ENCODE measurements around the gene SUCLG2. TPM values are rescaled to one million over a fixed set of nuclear protein-coding genes. Genes with fewer than 3 reads are reported as not detected.

The SUCLG2 gene
- polyA plus RNA-seq (ENCODE audit: insufficient read length in 3 of 3), result 100 to 1,000 TPM in 1 of 3 donors, 10 to 100 TPM in 2; 73.4 to 101 (median 79.6) TPM

- DNase-seq (ENCODE audit: low read depth in 3 of 3, low spot score in 2 of 3), result peak; percentile 66 to 68 (median 67)
Observed at GRCh38 chr3:67654099-67654843, at the start of gene SUCLG2. TSS of gene SUCLG2 (minus strand) at chr3:67654612. CDS start at chr3:67654586, 26 bp downstream.

- no peak for DNase-seq (ENCODE audit: low read depth in 3 of 3, low spot score in 2 of 3)
Observed at GRCh38 chr3:67700596-67700995, 46.2 kb upstream of the SUCLG2 start.

DNA sequence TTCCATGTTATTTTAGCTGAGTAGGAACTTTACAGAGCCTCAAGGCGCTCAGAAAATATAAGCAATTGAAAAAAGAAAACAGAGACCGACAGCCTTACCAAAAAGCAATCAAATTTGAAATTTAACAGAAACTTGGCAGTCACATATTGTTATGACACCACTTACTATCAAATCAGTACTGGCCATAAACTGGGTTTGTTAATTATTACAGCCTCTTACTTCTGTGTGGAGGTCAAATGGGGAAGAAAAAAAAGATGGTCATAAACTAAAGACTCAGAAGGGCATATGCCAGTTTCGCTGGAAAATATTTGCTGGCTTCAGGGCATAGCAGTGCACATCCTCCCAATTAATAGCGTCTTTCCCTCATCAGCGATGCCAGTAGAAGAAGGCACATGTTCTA, 45.5 kb upstream of the SUCLG2 start:
- no peak for DNase-seq (ENCODE audit: low read depth in 3 of 3, low spot score in 2 of 3)

DNA sequence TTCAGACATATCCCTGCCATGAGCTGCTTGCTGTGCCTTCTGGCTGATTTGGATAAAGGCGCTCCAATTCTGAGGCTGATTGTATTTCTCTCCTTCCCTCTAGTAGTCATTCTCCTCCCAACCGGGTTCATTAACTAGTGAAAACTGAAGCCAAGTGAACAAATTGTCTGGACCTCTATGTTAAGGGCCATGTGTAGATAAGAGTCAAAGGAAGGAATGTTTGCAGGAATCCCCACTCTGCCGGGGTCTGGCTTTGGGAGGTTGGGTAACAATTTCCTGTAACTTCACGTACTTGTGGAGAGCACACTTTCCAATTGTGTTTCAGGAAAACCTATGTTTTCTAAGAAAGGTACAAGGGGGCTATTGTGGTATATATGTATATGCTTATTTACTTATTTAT, 38.2 kb upstream of the SUCLG2 start:
- DNase-seq (ENCODE audit: low read depth in 3 of 3, low spot score in 2 of 3), result no peak

DNA sequence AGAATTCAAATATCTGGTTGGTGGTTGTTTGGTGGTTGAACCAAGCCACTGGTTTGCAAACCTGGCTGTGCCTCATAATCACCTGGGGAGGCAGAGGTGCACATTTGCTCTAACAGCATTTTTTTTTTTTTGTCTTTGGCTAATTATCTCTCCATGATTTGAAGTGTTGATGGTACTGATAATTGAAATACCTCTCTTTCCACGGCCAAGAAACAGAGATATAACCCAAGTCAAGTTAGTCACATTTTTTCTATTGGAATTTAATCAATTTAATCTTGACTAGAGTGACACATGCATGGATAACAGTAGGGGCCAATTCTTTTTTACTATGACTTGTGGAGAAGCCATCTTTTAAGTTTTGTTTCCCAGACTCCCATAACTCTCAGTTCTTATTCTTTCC, 37.5 kb upstream of the SUCLG2 start:
- no peak for DNase-seq (ENCODE audit: low read depth in 3 of 3, low spot score in 2 of 3)

DNA sequence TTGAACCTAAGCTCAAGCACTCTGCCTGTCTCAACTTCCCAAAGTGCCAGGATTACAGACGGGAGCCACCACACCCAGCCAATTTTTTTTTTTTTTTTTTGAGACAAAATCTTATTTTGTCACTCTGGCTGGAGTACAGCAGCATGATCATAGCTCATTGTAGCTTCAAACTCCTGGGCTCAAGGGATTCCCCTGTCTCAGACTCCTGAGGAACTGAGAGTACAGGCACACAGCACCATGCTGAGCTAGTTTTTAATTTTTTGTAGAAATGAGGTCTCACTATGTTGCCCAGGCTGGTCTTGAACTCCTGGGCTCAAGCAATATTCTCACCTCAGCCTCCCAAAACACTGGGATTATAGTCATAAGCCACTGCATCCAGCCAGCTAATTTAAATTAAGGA, 36.8 kb upstream of the SUCLG2 start:
- no peak for DNase-seq (ENCODE audit: low read depth in 3 of 3, low spot score in 2 of 3)

GRCh38 chr3:67689806-67690205, 35.4 kb upstream of the SUCLG2 start:
- DNase-seq (ENCODE audit: low read depth in 3 of 3, low spot score in 2 of 3), result no peak

DNA sequence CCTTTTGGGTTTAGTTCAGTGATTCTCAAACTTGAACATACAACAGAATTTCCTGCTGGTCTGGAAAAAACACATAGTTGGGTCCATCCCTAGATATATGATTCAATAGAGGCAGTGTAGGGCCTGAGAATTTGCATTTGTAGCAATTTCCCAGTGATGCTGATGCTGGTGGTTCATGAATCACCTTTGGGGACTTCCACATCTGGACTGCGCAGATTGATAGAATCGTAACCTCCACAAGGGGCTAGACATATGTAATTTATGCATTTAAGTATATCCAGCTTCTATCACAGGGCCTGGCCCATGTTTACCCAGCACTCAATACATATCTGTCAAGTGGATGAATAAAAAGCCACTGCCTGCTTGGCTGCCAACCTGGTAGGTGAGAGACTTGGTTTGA, 33.8 kb upstream of the SUCLG2 start:
- no peak for DNase-seq (ENCODE audit: low read depth in 3 of 3, low spot score in 2 of 3)

DNA sequence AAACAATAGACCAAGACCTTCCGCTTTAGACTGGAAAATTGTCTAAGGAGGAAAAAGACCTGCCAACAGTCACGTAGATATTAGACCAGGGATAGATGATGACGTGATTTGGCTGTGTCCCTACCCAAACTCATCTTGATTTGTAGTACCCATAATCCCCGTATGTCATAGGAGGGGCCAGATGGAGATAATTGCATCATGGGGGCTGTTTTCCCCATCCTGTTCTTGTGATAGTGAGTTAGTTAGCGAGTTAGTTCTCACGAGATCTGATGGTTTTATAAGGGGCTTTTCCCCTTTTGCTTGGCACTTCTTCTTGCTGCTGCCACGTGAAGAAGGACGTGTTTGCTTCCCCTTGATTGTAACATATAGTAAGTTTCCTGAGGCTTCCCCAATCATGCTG, 31.7 kb upstream of the SUCLG2 start:
- DNase-seq (ENCODE audit: low read depth in 3 of 3, low spot score in 2 of 3), result no peak

- no peak for DNase-seq (ENCODE audit: low read depth in 3 of 3, low spot score in 2 of 3)
Observed at GRCh38 chr3:67685499-67685898, 31.1 kb upstream of the SUCLG2 start.

- DNase-seq (ENCODE audit: low read depth in 3 of 3, low spot score in 2 of 3), result no peak
Observed at GRCh38 chr3:67684211-67684610, 29.8 kb upstream of the SUCLG2 start.

DNA sequence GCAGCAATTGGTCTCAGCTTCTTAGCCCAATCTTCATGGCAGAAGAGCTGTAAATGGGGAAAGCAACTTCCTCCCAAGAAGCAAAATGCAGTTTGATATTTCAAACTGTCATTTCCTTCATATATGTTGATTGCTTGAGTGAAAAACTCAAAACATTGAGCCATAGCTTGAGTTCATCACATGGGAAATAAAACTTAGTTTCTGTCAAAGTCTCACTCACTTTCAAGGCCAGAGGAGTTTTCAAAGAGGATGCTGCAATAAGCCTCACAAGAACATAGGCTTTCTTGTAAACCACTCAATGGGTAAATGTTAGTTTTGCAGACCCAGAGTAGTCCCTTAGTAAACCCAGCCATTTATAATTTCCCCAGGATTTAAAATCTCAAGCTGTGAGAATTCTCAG, 29.1 kb upstream of the SUCLG2 start:
- DNase-seq (ENCODE audit: low read depth in 3 of 3, low spot score in 2 of 3), result no peak

- DNase-seq (ENCODE audit: low read depth in 3 of 3, low spot score in 2 of 3), result no peak
Observed at GRCh38 chr3:67678665-67679064, 24.3 kb upstream of the SUCLG2 start.

DNA sequence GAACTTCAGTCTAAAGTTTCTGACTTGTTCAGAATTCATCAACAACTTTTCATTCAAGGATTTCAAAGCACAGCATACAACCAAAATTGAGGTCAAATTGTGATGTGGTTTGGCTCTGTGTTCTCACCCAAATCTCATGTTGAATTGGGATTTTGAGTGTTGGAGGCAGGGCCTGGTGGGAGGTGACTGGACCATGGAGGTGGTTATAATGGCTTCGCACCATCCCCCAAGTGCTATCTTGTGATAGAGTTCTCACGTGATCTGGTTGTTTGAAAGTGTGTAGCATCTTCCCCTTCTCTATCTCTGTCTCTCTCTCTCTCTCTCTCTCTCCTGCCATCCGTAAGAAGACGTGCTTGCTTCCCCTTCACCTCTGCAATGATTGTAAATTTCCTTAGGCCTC, 19.6 kb upstream of the SUCLG2 start:
- DNase-seq (ENCODE audit: low read depth in 3 of 3, low spot score in 2 of 3), result no peak

DNA sequence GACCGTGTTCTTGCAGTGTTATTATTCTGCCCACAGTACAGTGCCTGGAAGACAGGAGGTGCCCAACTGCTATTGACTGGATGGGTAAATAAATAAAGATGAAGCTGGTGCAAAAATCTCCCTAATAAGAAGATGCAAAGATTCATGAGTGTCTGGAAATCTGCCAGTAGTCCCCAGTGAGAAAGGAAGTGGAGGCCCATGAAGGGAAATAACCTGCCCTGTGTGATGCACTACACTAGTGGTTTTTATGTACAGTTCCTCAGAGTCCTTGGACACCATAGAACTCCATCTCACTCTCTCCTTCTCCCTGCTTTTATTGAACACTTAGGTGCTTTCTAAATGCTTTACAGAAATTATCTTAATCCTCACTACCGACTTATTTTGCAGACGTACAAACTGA, 8.3 kb upstream of the SUCLG2 start:
- no peak for DNase-seq (ENCODE audit: low read depth in 3 of 3, low spot score in 2 of 3)

DNA sequence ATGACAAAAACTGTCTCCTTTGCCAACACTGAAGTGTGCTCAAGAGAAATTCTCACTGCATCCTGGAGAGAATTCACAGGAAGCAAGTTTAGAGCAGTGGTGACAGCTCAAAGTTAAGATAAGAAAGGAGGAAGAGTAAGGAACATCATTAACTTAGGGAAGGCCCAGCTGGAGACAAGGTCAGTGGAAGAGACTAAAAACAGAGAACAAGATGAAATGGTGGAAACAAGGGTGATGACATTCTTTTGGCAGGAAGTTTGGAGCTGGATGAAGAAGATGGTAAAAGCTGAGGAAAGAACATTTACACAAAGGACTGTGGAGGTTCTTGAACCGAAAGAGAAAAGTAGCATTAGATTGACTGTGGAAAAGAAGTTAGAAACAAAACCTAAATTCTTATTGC, 6.7 kb upstream of the SUCLG2 start:
- no peak for DNase-seq (ENCODE audit: low read depth in 3 of 3, low spot score in 2 of 3)

DNA sequence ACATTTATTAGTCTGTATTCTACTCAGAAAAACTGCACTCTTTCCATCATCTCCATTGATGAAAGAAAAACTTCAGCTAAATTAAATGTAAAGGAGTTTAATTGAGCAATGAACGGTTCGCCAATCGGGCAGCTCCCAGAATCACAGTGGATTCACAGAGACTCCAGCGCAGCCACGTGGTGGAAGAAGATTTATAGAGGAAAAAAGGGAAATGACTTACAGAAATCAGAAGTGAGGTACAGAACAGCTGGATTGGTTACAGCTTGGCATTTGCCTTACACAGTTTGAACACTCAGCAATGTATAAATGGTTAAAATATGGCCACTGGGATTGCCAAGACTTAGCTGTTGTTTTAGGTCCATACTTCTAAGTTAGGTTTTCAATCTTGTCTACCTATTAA, 2.8 kb upstream of the SUCLG2 start:
- DNase-seq (ENCODE audit: low read depth in 3 of 3, low spot score in 2 of 3), result no peak

- no peak for DNase-seq (ENCODE audit: low read depth in 3 of 3, low spot score in 2 of 3)
Observed at GRCh38 chr3:67656614-67657013, 2.2 kb upstream of the SUCLG2 start.

- no peak for DNase-seq (ENCODE audit: low read depth in 3 of 3, low spot score in 2 of 3)
Observed at GRCh38 chr3:67655364-67656121, 1.1 kb upstream of the SUCLG2 start.

GRCh38 chr3:67654844-67655177, 399 bp upstream of the SUCLG2 start:
- no peak for DNase-seq (ENCODE audit: low read depth in 3 of 3, low spot score in 2 of 3)

DNA sequence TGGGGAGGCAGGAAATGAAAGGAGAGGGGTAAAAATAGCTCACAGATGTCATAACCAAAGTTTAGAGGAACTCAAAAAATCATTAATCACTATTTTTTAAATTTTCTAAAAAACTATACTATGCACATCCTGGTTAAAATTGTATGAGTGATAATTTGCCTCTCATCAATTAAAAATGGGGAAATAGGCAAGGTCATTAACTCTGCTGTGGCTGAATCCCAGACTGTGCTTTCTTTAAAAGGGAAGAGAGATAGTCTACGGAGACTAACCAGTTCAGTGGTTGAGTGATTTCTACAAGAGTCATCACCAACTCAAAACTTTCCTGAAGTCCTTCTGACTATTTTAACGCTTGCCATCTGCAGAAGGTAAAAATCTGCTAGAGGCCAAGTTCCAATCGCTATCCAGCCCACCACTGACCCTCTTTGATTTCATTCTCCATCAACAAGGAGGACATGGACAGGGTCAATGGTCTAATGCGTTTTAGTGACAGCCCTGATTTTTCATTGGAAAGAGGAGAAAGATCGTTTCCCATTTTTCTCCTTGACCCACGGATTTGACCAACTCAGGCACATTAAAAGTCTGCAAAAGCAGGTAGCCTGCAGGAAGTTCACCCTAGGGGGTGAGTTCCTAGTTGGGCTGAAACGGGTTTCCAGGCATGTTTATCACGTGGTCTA, 850 bp downstream of the SUCLG2 start:
- DNase-seq (ENCODE audit: low read depth in 3 of 3, low spot score in 2 of 3), result no peak

- no peak for DNase-seq (ENCODE audit: low read depth in 3 of 3, low spot score in 2 of 3)
Observed at GRCh38 chr3:67650084-67650483, 4.3 kb downstream of the SUCLG2 start.

Measured in right renal cortex interstitium (tissue), 3 donors.